Activated T-cell treated with anti-CD3 and anti-CD28 coated beads for 48 hours (primary cell): ENCODE results near the gene IL19.
"Not testable (repeated sequence)": the region's sequence is repeated elsewhere in the genome, so short reads cannot be mapped to it uniquely, and the experiment has no call there.

ENCODE experiments used
- DNase-seq: peaks from one replicate; pipeline ENCODE4 v3.0.0-alpha.2; 2020; ENCODE audit warnings: low read depth

Gene IL19

GRCh38 chr1:206741142-206741701 lies 29.4 kb upstream of the IL19 start:
- DNase-seq: no peak

- DNase-seq: no peak
Observed at GRCh38 chr1:206742719-206743383, 27.7 kb upstream of the IL19 start.

DNA sequence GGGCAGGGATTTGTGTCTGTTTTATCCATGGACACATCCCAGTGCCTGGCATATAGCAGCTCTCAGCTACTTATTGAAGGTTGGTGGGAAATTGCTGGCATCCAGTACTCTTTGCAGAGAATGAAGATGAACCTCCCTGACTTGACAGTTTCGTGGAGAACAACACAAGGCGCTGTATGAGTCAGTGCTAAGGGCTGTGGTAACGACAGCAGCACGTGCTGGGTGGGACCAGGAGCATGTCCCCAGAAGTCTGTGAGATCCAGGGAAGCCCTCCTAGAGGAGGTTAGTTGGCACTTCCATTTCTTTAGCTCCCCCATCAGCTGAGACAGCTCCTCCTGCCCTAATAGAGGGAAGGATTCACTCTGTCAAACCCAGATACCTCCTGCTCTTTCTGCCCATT lies 25.9 kb upstream of the IL19 start:
- DNase-seq: no peak

DNA sequence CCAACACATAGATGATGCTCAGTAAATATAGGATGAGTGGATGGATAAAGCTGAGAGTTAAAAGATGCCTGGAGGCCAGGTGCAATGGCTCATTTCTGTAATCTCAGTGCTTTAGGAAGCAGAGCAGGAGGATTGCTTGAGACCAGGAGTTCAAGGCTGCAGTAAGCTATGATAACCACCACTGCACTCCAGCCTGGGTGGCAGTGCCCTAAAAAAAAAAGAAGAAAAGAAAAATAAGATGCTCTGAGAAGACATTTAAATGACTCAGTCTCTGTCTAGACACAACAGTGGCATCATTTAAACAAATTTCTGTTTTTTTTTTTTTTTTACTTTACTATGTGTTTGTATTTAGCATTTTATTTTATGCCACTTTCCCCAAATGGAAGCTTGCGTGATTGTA lies 25.3 kb upstream of the IL19 start:
- DNase-seq: no peak

DNA sequence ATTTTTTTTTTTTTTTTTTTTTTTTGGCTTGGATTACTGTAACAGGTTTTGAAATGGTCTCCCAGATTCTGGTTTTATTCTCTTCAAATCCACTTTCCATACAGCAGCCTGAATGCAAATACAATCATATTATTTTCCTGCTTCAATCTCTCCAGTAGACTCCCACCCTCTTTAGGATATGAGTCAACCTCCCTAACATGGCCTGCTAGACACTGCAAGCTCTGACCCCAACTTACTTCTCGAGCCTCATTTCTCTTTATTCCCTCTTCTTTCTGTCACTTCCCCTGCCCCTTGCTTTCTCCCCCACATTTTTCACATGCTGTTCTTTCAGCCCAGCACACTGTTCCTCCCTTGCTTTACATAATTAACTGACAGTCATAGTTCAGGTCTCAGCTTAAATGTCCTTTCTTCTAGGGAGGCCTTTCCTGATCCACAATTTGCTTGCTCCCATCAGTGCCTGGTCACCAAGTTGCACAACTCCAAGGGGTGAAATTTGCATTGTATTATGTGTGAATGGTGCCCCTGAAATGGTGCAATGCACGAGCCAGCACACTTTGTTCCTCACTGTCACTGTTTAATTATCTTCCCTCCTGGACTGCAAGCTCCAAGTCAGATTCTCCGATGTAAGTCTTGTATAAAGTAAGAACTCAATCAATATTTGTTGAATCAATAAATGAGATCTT lies 22.1 kb upstream of the IL19 start:
- DNase-seq: no peak

DNA sequence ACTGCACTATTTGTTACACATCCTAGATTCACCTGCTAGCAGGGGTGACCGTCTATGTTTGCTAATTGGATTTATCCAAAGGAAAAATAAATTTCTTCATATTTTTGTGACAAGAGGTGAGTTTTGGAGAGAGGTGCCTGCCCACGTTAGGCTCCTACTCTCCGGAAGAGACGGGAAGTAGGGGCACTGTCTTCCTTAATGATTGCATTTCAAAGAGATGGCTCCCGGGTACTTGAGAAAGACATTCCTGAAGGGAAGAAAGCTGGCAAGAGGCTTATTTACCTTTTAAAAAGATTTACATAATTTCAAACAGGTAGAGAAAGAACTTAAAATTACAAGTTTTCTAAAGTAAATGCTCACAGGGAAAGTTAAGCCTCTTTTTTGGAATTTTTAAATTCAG lies 18.7 kb upstream of the IL19 start:
- no peak for DNase-seq

DNA sequence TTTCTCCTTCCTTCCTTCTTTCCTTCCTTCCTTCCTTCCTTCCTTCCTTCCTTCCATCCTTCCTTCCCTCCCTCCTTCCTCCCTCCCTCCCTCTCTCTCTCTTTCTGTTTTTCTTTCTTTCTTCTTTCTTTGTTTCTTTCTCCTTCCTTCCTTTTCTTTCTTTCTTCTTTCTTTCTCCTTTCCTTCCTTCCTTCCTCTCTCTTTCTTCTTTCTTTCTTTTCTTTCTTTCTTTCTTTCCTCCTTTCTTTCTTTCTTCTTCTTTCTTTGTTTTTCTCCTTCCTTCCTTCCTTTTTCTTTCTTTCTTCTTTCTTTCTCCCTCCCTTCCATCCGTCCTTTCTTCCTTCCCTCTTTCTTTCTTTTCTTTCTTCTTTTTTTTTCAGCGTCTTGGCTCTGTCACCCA lies 18.1 kb upstream of the IL19 start:
- no peak for DNase-seq

GRCh38 chr1:206753141-206753540 lies 17.4 kb upstream of the IL19 start:
- no peak for DNase-seq

GRCh38 chr1:206754011-206754410 lies 16.6 kb upstream of the IL19 start:
- DNase-seq: no peak

GRCh38 chr1:206757524-206758266 lies 12.9 kb upstream of the IL19 start:
- no peak for DNase-seq

DNA sequence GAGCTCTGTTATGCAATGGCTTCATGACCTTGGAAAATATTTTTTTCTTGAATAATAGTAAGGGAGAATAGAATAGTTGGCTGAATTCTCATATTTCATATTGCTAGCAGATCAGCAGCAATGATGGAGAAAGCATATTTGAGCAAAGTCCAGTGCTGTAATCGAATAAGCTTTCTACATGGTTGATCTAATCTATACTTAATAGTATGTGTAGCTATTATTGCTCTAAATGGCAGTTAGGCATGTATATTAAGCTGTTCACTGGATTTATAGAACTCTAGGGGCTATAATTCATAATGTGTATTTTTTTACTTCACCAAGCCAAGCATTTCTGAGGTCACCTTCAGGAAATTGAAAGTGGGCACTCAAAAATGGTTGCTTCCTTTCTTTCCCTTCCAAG lies 10.0 kb upstream of the IL19 start:
- no peak for DNase-seq

DNA sequence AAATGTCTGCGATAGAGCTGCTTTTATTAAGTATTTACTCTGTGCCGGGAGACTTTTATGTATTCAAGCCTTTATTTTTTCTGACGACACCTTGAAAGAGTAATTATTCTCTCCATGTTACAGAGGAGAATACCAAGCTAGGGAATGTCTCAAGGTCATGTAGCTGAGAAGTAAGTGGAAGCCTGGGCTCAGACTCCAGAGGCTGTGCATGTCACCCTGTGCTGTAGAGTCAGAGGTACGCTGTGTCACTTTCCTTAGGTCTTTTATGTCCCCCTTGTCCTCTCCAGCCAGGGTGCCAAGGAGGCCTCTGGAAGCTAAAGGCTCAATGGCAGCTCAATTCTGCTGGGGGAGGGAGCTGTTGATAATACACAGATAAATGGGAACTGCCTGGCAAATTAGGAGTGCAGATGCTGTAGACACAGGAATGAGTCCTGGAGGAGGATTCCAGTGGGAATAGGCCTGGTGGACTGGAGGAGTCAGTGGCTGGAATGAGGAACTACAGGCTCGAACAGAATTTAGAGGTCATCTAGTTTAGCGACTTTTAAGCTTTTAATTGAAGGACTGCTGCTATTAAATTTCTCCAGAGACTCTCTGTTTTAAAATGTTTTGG lies 9.3 kb upstream of the IL19 start:
- no peak for DNase-seq

GRCh38 chr1:206762741-206763364 lies 7.7 kb upstream of the IL19 start:
- not testable (repeated sequence) for DNase-seq

DNA sequence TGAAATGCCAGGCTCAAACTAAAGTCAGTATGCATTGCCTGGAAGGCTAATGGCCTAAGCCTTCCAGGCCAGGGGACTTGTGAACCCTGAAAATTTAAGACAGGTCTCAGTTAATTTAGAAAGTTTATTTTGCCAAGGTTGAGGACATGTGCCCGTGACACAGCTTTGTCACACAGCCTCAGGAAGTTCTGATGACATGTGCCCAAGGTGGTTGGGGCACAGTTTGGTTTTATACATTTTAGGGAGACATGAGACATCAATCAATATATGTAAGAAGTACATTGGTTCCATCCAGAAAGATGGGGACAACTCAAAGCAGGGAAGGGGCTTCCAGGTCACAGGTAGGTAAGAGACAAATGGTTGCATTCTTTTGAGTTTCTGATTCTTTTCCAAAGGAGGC lies 4.8 kb upstream of the IL19 start:
- not testable (repeated sequence) for DNase-seq

GRCh38 chr1:206766251-206766856 lies 4.2 kb upstream of the IL19 start:
- DNase-seq: peak; percentile 55

- no peak for DNase-seq
Observed at GRCh38 chr1:206768472-206769303, 1.9 kb upstream of the IL19 start.

DNA sequence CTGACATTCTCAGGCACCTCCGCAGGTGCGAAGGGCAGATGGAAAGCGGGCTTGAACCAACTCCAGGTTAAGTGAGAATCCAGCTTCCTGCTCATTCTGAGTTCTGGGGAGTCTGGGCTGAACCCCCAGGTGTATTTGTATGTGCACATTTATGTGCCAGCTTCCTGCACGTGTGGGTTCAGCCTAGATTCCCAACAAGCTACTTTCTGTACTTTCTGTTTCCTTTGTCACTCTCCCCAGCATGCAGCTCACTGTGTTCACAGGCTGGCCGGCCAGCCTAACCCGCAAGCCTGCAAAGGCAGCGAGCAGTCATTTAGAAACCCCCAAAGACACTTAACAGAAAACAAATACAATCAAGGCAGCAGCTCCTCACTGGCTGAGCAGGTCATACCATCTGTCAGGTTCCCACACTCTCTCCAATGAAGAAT lies 1.3 kb upstream of the IL19 start:
- peak; percentile 62 for DNase-seq

GRCh38 chr1:206771338-206771692 lies 742 bp downstream of the IL19 start:
- no peak for DNase-seq

- DNase-seq: no peak
Observed at GRCh38 chr1:206772243-206772937, 1.8 kb downstream of the IL19 start, which contains the start of gene IL10. TSS of gene IL10 (minus strand) at chr1:206772494. CDS start at chr1:206772435, 59 bp downstream.

DNA sequence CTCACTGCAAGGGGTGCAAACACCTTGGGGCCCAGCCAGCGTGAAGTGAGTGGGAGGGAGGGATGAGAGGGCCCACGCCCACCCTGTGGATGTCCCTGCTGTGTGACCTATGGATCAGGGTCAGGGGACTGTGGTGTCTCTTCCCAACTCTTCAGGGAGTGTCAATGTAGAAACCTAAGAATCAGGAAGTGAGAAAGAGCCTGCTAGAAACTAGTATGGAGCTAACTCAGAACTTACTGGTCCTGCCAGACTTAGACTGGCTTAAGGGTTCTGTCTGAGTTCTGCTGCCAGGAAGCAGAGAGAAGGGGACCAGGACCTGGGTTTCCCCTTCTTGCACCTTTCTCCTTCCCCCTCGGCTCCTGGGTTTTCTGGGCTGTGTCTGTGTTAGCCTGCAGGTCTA lies 3.5 kb downstream of the IL19 start:
- DNase-seq: no peak
